Measurements from ENCODE around the gene PRICKLE4.

DNA sequence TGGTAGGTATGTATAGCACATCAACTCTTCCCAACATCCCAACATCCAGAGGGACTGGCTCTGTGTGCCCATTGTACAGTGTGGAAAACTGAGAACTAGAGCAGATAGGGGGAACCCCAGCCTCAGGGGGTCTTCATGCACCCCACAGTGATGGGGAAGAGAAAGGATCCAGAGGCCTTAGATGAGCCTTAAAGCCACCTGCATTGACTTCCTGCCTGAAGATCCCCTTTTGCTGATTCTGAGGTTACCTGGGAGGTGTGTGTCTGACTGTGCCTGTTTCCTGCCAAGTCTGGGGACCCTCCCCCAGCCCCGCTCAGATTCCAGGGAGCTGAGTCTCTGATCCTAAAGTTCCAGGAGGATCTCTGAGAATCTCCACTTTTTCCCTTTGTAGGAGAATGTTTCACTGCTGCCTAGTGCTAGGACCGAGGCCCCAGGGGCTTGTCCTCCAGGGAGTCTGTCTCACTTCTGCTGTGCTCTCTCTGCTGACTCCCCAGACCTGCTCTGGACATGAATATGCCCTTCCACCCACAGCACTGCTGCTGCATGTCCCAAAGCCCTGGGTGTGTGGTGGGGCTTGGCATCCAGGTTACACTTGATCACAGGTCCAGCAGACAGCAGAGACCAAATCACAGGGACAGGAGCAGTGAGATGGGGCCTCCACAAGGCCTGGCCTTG lies 20.5 kb upstream of the PRICKLE4 start:
- TF ChIP-seq EZH2 (IDR thresholded peaks at IDR 0.05; ENCODE audit: insufficient read depth, low read length) = no peak
- TF ChIP-seq, protein P1, sequence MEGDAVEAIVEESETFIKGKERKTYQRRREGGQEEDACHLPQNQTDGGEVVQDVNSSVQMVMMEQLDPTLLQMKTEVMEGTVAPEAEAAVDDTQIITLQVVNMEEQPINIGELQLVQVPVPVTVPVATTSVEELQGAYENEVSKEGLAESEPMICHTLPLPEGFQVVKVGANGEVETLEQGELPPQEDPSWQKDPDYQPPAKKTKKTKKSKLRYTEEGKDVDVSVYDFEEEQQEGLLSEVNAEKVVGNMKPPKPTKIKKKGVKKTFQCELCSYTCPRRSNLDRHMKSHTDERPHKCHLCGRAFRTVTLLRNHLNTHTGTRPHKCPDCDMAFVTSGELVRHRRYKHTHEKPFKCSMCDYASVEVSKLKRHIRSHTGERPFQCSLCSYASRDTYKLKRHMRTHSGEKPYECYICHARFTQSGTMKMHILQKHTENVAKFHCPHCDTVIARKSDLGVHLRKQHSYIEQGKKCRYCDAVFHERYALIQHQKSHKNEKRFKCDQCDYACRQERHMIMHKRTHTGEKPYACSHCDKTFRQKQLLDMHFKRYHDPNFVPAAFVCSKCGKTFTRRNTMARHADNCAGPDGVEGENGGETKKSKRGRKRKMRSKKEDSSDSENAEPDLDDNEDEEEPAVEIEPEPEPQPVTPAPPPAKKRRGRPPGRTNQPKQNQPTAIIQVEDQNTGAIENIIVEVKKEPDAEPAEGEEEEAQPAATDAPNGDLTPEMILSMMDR (IDR thresholded peaks at IDR 0.05; ENCODE audit: insufficient read depth, low read depth, low read length) = no peak

All from astrocyte (in vitro differentiated cells and primary cell).